ENCODE measurements around the gene ATF6.

Gene ATF6

GRCh38 chr1:161771161-161771560 is 5.0 kb downstream of the ATF6 start:
- no peaks in the 10 kb centered on the region for H3K27me3 ChIP-seq (ENCODE audit: insufficient read depth, low read depth, severe bottlenecking)
- no peak overlapping the region for H3K27ac ChIP-seq
- no peak overlapping the region for H3K4me3 ChIP-seq (ENCODE audit: low read depth, low read length)
- peaks cover 2% of the 10 kb centered on the region; the same call in 1 of the 2 replicates for H3K36me3 ChIP-seq
- no peak for DNase-seq
- no peaks in the 10 kb centered on the region for H3K9me3 ChIP-seq (ENCODE audit: severe bottlenecking)
- no peak for TF ChIP-seq CTCF (IDR thresholded peaks at IDR 0.05; ENCODE audit: low read depth, low read length)

- no peak for DNase-seq
- H3K27ac ChIP-seq: no peak overlapping the region
- no peak for TF ChIP-seq CTCF (IDR thresholded peaks at IDR 0.05; ENCODE audit: low read depth, low read length)
- no peaks in the 10 kb centered on the region for H3K9me3 ChIP-seq (ENCODE audit: severe bottlenecking)
- H3K4me3 ChIP-seq (ENCODE audit: low read depth, low read length): no peak overlapping the region
- H3K36me3 ChIP-seq: no peaks in the 10 kb centered on the region; the same call in 1 of the 2 replicates
- no peaks in the 10 kb centered on the region for H3K27me3 ChIP-seq (ENCODE audit: insufficient read depth, low read depth, severe bottlenecking)
Measured at GRCh38 chr1:161771973-161772372, 5.9 kb downstream of the ATF6 start.

GRCh38 chr1:161772397-161772796 is 6.3 kb downstream of the ATF6 start:
- Histone ChIP-seq H3K27ac (no peak overlapping the region), H3K27me3 (ENCODE audit: insufficient read depth, low read depth, severe bottlenecking) (no peaks in the 10 kb centered on the region), H3K36me3 (no peaks in the 10 kb centered on the region; the same call in 1 of the 2 replicates), H3K9me3 (ENCODE audit: severe bottlenecking) (no peaks in the 10 kb centered on the region), H3K4me3 (ENCODE audit: low read depth, low read length) (no peak overlapping the region)
- TF ChIP-seq CTCF (IDR thresholded peaks at IDR 0.05; ENCODE audit: low read depth, low read length): no peak
- DNase-seq: no peak

GRCh38 chr1:161773791-161774190 is 7.7 kb downstream of the ATF6 start:
- H3K27ac ChIP-seq: no peak overlapping the region
- peaks cover 7% of the 10 kb centered on the region for H3K36me3 ChIP-seq
- no peak for DNase-seq
- no peaks in the 10 kb centered on the region for H3K9me3 ChIP-seq (ENCODE audit: severe bottlenecking)
- no peak overlapping the region for H3K4me3 ChIP-seq (ENCODE audit: low read depth, low read length)
- H3K27me3 ChIP-seq (ENCODE audit: insufficient read depth, low read depth, severe bottlenecking): no peaks in the 10 kb centered on the region
- TF ChIP-seq CTCF (IDR thresholded peaks at IDR 0.05; ENCODE audit: low read depth, low read length): no peak

- no peak overlapping the region for H3K27ac ChIP-seq
- DNase-seq: no peak
- H3K36me3 ChIP-seq: peaks cover 26% of the 10 kb centered on the region
- no peak overlapping the region for H3K4me3 ChIP-seq (ENCODE audit: low read depth, low read length)
- TF ChIP-seq CTCF (IDR thresholded peaks at IDR 0.05; ENCODE audit: low read depth, low read length): no peak
- H3K27me3 ChIP-seq (ENCODE audit: insufficient read depth, low read depth, severe bottlenecking): no peaks in the 10 kb centered on the region
- H3K9me3 ChIP-seq (ENCODE audit: severe bottlenecking): no peaks in the 10 kb centered on the region
Measured at GRCh38 chr1:161777261-161777660, 11.1 kb downstream of the ATF6 start.

- no peaks in the 10 kb centered on the region for H3K27me3 ChIP-seq (ENCODE audit: insufficient read depth, low read depth, severe bottlenecking)
- H3K4me3 ChIP-seq (ENCODE audit: low read depth, low read length): no peak overlapping the region
- H3K27ac ChIP-seq: no peak overlapping the region
- peaks cover 31% of the 10 kb centered on the region for H3K36me3 ChIP-seq
- TF ChIP-seq CTCF (IDR thresholded peaks at IDR 0.05; ENCODE audit: low read depth, low read length): no peak
- no peaks in the 10 kb centered on the region for H3K9me3 ChIP-seq (ENCODE audit: severe bottlenecking)
- no peak for DNase-seq
Measured at GRCh38 chr1:161778522-161778921, 12.4 kb downstream of the ATF6 start.
